Activated naive CD8-positive, alpha-beta T cell treated with anti-CD3 and anti-CD28 coated beads, Interleukin-2, amount 50 U/mL, for 16 hours (primary cell): ENCODE measurements around the gene GPHN.
"Not testable (repeated sequence)": the region's sequence is repeated elsewhere in the genome, so short reads cannot be mapped to it uniquely, and the experiment has no call there.

ENCODE experiments used
- DNase-seq: peaks from one replicate; pipeline ENCODE4 v3.0.0-alpha.2; 2020; ENCODE audit warnings: low read depth, low spot score

Gene GPHN

GRCh38 chr14:66657780-66658179, 149.8 kb downstream of the GPHN start:
- no peak for DNase-seq

GRCh38 chr14:66662374-66662773, 154.4 kb downstream of the GPHN start:
- no peak for DNase-seq

GRCh38 chr14:66677780-66678179, 169.8 kb downstream of the GPHN start:
- no peak for DNase-seq

GRCh38 chr14:66680216-66680615, 172.3 kb downstream of the GPHN start:
- no peak for DNase-seq

GRCh38 chr14:66696326-66696725, 188.4 kb downstream of the GPHN start:
- DNase-seq: no peak

- DNase-seq: no peak
These were observed 190.6 kb downstream of the GPHN start for GRCh38 chr14:66698503-66698902.

GRCh38 chr14:66701813-66702212, 193.9 kb downstream of the GPHN start:
- no peak for DNase-seq

GRCh38 chr14:66708267-66708666, 200.3 kb downstream of the GPHN start:
- DNase-seq: no peak

- DNase-seq: no peak
These were observed 201.3 kb downstream of the GPHN start for GRCh38 chr14:66709291-66709690.

GRCh38 chr14:66714291-66714690, 206.3 kb downstream of the GPHN start:
- not testable (repeated sequence) for DNase-seq

GRCh38 chr14:66715313-66715712, 207.4 kb downstream of the GPHN start:
- not testable (repeated sequence) for DNase-seq

GRCh38 chr14:66716227-66716626, 208.3 kb downstream of the GPHN start:
- DNase-seq: no peak

- DNase-seq: no peak
These were observed 209.7 kb downstream of the GPHN start for GRCh38 chr14:66717561-66718140.

- DNase-seq: no peak
These were observed 217.0 kb downstream of the GPHN start for GRCh38 chr14:66724996-66725395.

- DNase-seq: not testable (repeated sequence)
These were observed 223.4 kb downstream of the GPHN start for GRCh38 chr14:66731298-66731697.

- no peak for DNase-seq
These were observed 227.9 kb downstream of the GPHN start for GRCh38 chr14:66735853-66736252.

- DNase-seq: no peak
These were observed 231.9 kb downstream of the GPHN start for GRCh38 chr14:66739826-66740225.

GRCh38 chr14:66745078-66745477, 237.1 kb downstream of the GPHN start:
- DNase-seq: no peak

- no peak for DNase-seq
These were observed 238.5 kb downstream of the GPHN start for GRCh38 chr14:66746316-66747006.

GRCh38 chr14:66752109-66752508, 244.2 kb downstream of the GPHN start:
- DNase-seq: no peak

- no peak for DNase-seq
These were observed 250.2 kb downstream of the GPHN start for GRCh38 chr14:66758031-66758613.

GRCh38 chr14:66772146-66772545, 264.2 kb downstream of the GPHN start:
- DNase-seq: no peak

GRCh38 chr14:66782853-66783252, 274.9 kb downstream of the GPHN start:
- no peak for DNase-seq
